RWPE1 (cell line): Measurements from ENCODE around the gene PRDM11.

Experiments used
- CTCF ChIA-PET: fragments of 350-600 bp; sonication (Branson Sonifier 250); formaldehyde crosslinking; extraction: SDS; loops from one replicate; lab custom pipeline; 2021; lab: Yijun Ruan, JAX
- POLR2A ChIA-PET: fragments of 400-600 bp; formaldehyde crosslinking; extraction: SDS; loops from one replicate; lab custom pipeline; 2020; ENCODE audit warnings: antibody characterized with exemption; ENCODE audit not compliant: low non-redundant PET; lab: Yijun Ruan, JAX
- DNase-seq: peaks from one replicate; pipeline ENCODE4 v3.0.0; 2012; ENCODE audit warnings: low spot score
- H3K27ac ChIP-seq: fragments of 450-650 bp; 2 replicates; pipeline ENCODE4 v1.5.1; 2017
- TF ChIP-seq, protein P1 (sequence below): fragments of 450-650 bp; conservative IDR thresholded peaks from 2 replicates; pipeline ENCODE4 v1.5.1; 2017; ENCODE audit warnings: low read depth, mild to moderate bottlenecking

PRDM11 gene

DNA sequence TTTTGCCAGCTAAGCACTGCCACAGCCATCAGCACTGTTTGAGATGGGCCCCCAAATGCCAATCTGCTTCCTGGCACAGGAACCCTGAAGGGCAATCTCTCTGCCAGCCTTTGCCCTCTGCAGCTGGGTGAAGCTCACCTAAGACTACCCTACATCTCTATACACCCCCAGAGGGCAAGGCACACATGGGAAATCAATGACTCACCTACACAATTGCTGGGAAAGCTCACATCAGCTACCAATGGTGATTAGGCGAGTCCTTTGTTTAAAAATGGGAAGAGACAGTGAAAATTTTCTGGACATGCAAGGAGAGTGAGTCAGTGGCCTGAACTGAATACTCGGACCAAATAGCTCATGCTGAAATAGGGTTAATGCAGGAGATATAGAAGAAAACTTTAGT, 12.6 kb upstream of the PRDM11 start:
- TF ChIP-seq, protein P1, sequence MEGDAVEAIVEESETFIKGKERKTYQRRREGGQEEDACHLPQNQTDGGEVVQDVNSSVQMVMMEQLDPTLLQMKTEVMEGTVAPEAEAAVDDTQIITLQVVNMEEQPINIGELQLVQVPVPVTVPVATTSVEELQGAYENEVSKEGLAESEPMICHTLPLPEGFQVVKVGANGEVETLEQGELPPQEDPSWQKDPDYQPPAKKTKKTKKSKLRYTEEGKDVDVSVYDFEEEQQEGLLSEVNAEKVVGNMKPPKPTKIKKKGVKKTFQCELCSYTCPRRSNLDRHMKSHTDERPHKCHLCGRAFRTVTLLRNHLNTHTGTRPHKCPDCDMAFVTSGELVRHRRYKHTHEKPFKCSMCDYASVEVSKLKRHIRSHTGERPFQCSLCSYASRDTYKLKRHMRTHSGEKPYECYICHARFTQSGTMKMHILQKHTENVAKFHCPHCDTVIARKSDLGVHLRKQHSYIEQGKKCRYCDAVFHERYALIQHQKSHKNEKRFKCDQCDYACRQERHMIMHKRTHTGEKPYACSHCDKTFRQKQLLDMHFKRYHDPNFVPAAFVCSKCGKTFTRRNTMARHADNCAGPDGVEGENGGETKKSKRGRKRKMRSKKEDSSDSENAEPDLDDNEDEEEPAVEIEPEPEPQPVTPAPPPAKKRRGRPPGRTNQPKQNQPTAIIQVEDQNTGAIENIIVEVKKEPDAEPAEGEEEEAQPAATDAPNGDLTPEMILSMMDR, result no peak
- DNase-seq, result no peak
- ChIA-PET POLR2A (no interaction called here), CTCF (interaction anchor here (0.5 to 1.6 kb wide), 2 partner anchors 21 to 23 kb away, joined by 3 to 6 read pairs; no protein-coding TSS in a partner anchor)
- H3K27ac ChIP-seq, result no peak overlapping the region

DNA sequence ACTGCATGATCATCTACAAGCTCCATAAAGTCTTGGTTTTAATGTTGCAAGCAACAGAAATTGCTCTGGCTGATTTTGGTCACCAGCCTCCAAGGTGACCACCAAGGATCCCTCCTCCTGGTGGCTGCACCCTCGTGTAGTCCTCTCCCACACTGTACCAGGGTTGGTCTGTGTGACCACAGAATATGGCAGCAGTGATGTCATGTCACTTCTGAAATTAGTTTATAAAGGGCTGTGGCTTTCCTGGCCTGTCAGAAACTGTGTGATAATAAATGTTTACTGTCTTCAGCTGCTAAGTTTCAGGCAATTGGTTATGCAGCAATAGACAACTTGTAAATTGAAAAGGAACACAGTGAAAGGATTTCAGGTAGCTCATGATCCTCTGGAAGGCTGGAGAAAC, 5.3 kb upstream of the PRDM11 start:
- DNase-seq, result no peak
- TF ChIP-seq, protein P1, result no peak
- no peak overlapping the region for H3K27ac ChIP-seq
- POLR2A ChIA-PET, result no interaction called here
- CTCF ChIA-PET, result interaction anchor here (0.5 to 2.7 kb wide), 2 partner anchors 20 to 31 kb away, joined by 3 to 8 read pairs; no protein-coding TSS in a partner anchor

DNA sequence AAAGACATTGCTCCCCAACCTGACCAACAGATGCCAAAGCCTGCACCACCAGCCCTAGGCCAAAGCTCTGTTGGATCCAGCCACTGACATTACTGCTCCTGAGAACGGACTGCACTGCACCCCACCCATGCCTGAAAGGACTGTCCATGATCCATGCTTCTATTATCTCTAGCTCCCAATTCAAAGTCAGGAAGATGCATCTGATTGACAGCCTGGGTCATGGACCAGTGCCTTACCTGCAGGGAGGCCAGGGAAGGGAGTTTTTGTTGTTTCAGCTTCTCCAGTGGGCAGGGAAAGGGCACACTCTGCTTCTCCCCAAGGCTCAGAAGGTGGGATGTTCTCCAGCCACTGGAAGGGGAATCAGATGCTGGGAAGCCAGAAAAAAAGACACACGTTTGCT, 4.8 kb upstream of the PRDM11 start:
- POLR2A ChIA-PET, result no interaction called here
- no peak overlapping the region for H3K27ac ChIP-seq
- CTCF ChIA-PET, result interaction anchor here (2.7 kb wide), 1 partner anchor 31 kb away, joined by 8 read pairs; no protein-coding TSS in a partner anchor
- TF ChIP-seq, protein P1, result no peak
- no peak for DNase-seq

DNA sequence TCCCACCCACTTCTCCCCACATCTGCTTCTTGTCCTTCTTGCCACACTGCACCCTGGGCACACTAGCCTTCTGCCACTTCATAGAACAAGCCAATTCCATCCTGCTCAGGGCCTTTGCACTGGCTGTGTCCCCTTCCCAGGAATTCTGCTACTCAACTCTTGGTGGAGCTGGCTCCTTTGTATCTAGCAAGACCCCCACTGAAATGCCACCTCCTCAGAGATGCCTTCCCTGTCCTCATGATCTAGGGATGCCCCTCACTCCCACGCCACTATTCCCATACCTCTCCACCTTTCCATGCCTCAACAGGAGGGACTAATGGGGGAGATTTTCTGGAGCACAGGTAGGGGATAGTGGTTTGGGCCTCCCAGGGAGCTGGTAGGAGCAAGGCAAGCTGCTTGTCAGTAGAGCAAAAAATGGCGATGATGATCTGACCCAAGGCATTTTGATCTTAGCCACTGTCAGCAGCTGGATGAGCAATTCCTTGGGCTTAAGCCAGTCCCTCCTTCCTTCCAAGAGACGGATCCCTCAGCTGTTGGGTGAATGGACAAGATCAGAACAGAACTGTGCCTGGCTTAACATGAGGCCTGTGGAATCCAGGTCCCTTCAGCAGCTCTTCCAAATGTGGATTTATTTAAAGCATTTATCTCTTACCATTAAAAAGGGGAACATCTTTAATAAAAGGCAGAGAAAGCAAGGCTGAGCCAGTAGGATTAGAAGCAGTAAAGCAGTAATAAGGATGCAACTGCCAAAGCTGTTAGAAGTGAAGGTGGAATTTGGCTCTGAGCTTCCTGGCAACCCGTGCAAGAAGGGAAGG, 4.0 kb upstream of the PRDM11 start:
- ChIA-PET CTCF (interaction anchor here (0.8 to 2.7 kb wide), 2 partner anchors 32 to 105 kb away, joined by 3 to 8 read pairs; no protein-coding TSS in a partner anchor), POLR2A (no interaction called here)
- no peak for DNase-seq

DNA sequence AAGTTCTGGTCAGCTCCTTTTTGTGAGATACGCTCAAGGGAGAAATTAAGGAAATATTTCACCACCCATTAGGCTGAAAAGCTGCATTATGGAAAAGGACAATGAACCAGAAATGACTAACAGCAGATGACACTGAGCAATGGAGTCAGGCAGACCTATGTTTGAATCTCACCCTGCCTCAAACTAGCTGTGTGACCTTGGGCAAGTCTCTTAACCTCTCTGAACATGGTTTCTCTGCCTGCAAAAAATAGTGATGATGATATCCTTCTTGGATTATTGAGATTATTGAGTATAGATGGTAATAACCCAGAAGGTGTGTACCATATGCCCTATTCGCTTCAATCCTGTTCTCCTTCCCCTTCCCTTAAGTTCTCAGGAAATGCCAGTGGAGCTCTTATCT, 2.9 kb upstream of the PRDM11 start:
- CTCF ChIA-PET, result interaction anchor here (2.7 kb wide), 1 partner anchor 33 kb away, joined by 8 read pairs; no protein-coding TSS in a partner anchor
- POLR2A ChIA-PET, result no interaction called here
- TF ChIP-seq, protein P1, result no peak
- DNase-seq, result no peak
- H3K27ac ChIP-seq, result no peak overlapping the region

More for the DNA sequence above, 4.0 kb upstream of the PRDM11 start:
- TF ChIP-seq, protein P1, result no peak
- no peak overlapping the region for H3K27ac ChIP-seq

DNA sequence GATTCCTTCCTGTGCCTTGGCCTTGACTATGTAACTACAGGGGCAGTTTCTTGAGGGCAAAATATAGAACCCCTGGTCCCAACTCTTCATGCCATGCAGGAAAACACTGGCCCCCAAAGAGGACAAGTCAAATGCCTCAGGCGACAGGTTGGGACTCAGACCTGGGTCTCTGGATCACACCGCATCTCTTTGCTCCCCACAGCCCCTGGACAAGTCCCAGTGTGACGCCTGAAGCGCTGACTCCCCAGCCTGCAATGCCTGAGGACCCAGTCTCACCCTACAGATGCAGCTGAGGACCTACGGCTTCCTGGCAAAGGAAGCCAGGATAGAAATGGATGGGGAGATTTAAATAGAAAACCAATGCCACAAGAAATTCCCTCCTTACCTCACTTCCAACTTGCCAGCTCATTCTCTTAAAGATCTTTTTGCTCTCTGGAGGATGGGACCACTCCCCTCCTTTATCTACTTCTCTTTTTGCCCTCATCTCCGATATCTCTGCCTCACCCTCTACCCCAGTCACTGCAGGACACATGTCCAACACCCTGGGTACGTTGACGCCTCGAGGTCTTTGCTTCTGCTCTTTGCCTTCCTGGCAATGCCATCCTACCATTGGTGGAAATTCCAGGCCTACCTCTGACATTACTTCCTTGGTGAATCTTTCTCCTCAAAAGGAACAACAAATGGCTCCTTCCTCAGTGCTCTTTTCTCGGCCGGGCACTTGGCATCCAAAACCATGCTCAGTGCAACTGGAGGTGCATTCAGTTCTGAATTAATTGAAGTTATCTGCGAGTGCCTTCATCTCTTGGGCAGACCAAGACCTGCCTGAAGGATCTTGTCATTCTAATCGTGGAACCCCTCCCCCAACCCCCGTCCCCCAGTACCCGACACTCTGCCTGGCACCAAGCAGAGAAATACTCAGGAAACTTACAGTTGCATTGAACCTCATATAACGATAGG, 2.0 kb upstream of the PRDM11 start:
- no peak for DNase-seq
- H3K27ac ChIP-seq, result no peak overlapping the region
- TF ChIP-seq, protein P1, result no peak
- CTCF ChIA-PET, result interaction anchor here (0.6 kb wide), 1 partner anchor 167 kb away, joined by 3 read pairs; no protein-coding TSS in a partner anchor
- POLR2A ChIA-PET, result no interaction called here
